OCI-LY7 (cell line): ENCODE data around the gene SLC25A13. TPM values are rescaled to one million over a fixed set of nuclear protein-coding genes. Genes with fewer than 3 reads are reported as not detected.

Experiments used
- BruUV-seq: library from RNA; stranded (reverse); fragments of 400-500 nt; replicated peaks from 2 replicates; lab custom pipeline; 2021; lab: Mats Ljungman, UMichigan
- CTCF ChIA-PET: fragments of 300-600 bp; sonication (Branson Sonifier 250); formaldehyde crosslinking; loops from one replicate; lab custom pipeline; 2022; ENCODE audit warnings: antibody characterized with exemption; ENCODE audit not compliant: unreplicated experiment; lab: Charles Lee
- POLR2A ChIA-PET: fragments of 300-600 bp; sonication (Branson Sonifier 250); formaldehyde crosslinking; loops from one replicate; lab custom pipeline; 2022; ENCODE audit warnings: antibody characterized with exemption; lab: Charles Lee
- DNase-seq: peaks from one replicate; pipeline ENCODE4 v3.0.0-alpha.2; 2015; ENCODE audit warnings: low spot score
- H2AFZ ChIP-seq: fragments of 200-600 bp; sonication (generic), shearing (Covaris generic); 2 replicates; pipeline ENCODE4 v1.6.1; 2014; ENCODE audit warnings: mild to moderate bottlenecking, antibody characterized with exemption, low read length, moderate library complexity
- H3K27ac ChIP-seq: fragments of 200-600 bp; sonication (generic); 2 replicates; pipeline ENCODE4 v1.5.1; 2014; ENCODE audit warnings: mixed run types, low read depth, mild to moderate bottlenecking, moderate library complexity, low read length, inconsistent platforms; ENCODE audit not compliant: poor library complexity, severe bottlenecking
- H3K36me3 ChIP-seq: fragments of 200-600 bp; sonication (generic); 2 replicates; pipeline ENCODE4 v1.6.1; 2014; ENCODE audit warnings: mild to moderate bottlenecking, antibody characterized with exemption, low read length, moderate library complexity, mixed read lengths; ENCODE audit not compliant: insufficient read depth
- H3K4me1 ChIP-seq: fragments of 200-600 bp; sonication (generic); 2 replicates; pipeline ENCODE4 v1.5.1; 2014; ENCODE audit warnings: mild to moderate bottlenecking, low read length; ENCODE audit not compliant: insufficient read depth, poor library complexity, severe bottlenecking
- H3K4me2 ChIP-seq: fragments of 200-600 bp; sonication (generic); 2 replicates; pipeline ENCODE4 v1.6.1; 2014; ENCODE audit warnings: mild to moderate bottlenecking, low read length
- H3K4me3 ChIP-seq: fragments of 200-600 bp; sonication (generic); 2 replicates; pipeline ENCODE4 v1.5.1; 2014; ENCODE audit warnings: mild to moderate bottlenecking, low read depth, low read length; ENCODE audit not compliant: poor library complexity, severe bottlenecking
- H3K79me2 ChIP-seq: fragments of 200-600 bp; sonication (generic); 2 replicates; pipeline ENCODE4 v1.6.1; 2016; ENCODE audit warnings: low read depth, mild to moderate bottlenecking, low read length, moderate library complexity, mixed read lengths; ENCODE audit not compliant: insufficient read depth
- H3K9me2 ChIP-seq: fragments of 200-600 bp; sonication (generic); 2 replicates; pipeline ENCODE4 v1.6.1; 2016; ENCODE audit warnings: mild to moderate bottlenecking, low read length, mixed read lengths; ENCODE audit not compliant: insufficient read depth
- H3K9me3 ChIP-seq: fragments of 200-600 bp; sonication (generic); 2 replicates; pipeline ENCODE4 v1.6.1; 2014; ENCODE audit warnings: mild to moderate bottlenecking, mixed run types, low read length, mixed read lengths
- H4K20me1 ChIP-seq: fragments of 200-600 bp; sonication (generic); 2 replicates; pipeline ENCODE4 v1.6.1; 2014; ENCODE audit warnings: mild to moderate bottlenecking, antibody characterized with exemption, low read length, moderate library complexity, mixed read lengths; ENCODE audit not compliant: insufficient read depth
- CTCF ChIP-seq: fragments of 200-600 bp; sonication (generic); conservative IDR thresholded peaks from 2 replicates; pipeline ENCODE4 v1.5.1; 2014; ENCODE audit warnings: mild to moderate bottlenecking, antibody characterized with exemption, low read length, moderate library complexity, mixed read lengths
- EZH2phosphoT487 ChIP-seq: fragments of 200-600 bp; sonication (generic); IDR thresholded peaks from 2 replicates; pipeline ENCODE4 v1.6.1; 2018; ENCODE audit warnings: low read depth, borderline replicate concordance, mild to moderate bottlenecking, mixed run types, antibody characterized with exemption, low read length, moderate library complexity, mixed read lengths
- intact Hi-C: fragments of 100-400 bp; cut with micrococcal nuclease; formaldehyde crosslinking; loops from one replicate; pipeline ENCODE4 v1.10.0; 2022; ENCODE audit not compliant: unreplicated experiment
- total RNA-seq, 2 experiments: library from RNA; depleted of rRNA in 1 of 2; stranded (reverse); fragments of >200 nt in 1 of 2; shearing (Covaris generic) in 1 of 2; gene quantifications; 2 replicates each; pipeline ENCODE4 v1.2.3, GENCODE V29; 2014 to 2022

SLC25A13 gene
- total RNA-seq, 2 experiments from 2014 or later: 0.63 TPM; not detected in 1

GRCh38 chr7:96221888-96222287, 100.0 kb downstream of the SLC25A13 start:
- POLR2A ChIA-PET: interaction anchor here (0.5 kb wide), 1 partner anchor 1389 kb away, joined by 3 read pairs; no protein-coding TSS in a partner anchor
- no peak for DNase-seq
- H3K4me3 ChIP-seq: no peak overlapping the region
- H3K9me3 ChIP-seq: no peaks in the 10 kb centered on the region
- no peak for TF ChIP-seq CTCF
- TF ChIP-seq EZH2phosphoT487: no peak
- H3K4me1 ChIP-seq: no peaks in the 10 kb centered on the region
- no peaks in the 10 kb centered on the region for H3K79me2 ChIP-seq
- CTCF ChIA-PET: no interaction called here
- no peaks in the 10 kb centered on the region for H4K20me1 ChIP-seq
- intact Hi-C loops: no loop called here
- no peaks in the 10 kb centered on the region for H3K36me3 ChIP-seq
- H3K27ac ChIP-seq: no peak overlapping the region
- H3K4me2 ChIP-seq: no peak overlapping the region
- H3K9me2 ChIP-seq: no peaks in the 10 kb centered on the region
- BruUV-seq: no TSS peak
- H2AFZ ChIP-seq: no peak overlapping the region

DNA sequence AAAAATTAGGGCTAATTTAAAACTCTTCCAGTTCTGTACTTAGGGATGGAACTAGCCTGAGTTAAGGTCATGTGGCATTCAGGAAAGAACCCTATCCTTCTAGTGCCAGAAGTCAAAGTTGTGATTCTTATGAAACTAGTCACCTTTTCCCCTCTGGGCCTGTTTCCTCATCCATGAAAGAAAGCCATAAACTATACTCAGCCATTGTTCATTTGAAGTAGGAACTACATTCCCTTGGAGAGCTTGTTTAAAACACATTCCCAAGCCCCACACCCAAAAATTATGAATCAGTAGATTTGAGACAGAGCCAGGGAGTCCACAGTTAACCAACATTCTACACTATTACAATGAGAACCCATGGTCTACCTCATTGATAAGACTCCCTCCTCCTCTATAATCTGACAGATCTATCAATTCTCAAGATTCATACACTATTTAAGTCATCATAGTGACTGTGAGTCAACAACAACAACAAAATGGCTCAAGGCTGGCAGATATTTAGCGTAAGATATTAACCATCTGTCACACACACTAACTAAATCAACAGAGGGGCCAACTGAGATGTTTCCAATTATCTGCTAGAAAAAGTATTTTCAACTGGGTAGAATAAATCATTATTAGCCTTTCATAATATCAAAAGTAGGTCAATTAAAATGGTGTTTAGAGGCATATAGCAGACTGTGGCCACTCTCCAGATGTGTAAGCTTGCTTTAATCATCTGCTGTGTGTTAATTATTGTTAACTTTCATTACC, 102.3 kb downstream of the SLC25A13 start:
- intact Hi-C loops: no loop called here
- ChIA-PET CTCF (no interaction called here), POLR2A (no interaction called here)
- no peak overlapping the region for H3K4me2 ChIP-seq
- H3K9me3 ChIP-seq: no peaks in the 10 kb centered on the region
- no peaks in the 10 kb centered on the region for H3K9me2 ChIP-seq
- no peak for DNase-seq
- H3K4me3 ChIP-seq: no peak overlapping the region
- no peaks in the 10 kb centered on the region for H3K79me2 ChIP-seq
- no peaks in the 10 kb centered on the region for H4K20me1 ChIP-seq
- H3K27ac ChIP-seq: no peak overlapping the region
- H3K4me1 ChIP-seq: no peaks in the 10 kb centered on the region
- no TSS peak for BruUV-seq
- TF ChIP-seq EZH2phosphoT487 (no peak), CTCF (no peak)
- H2AFZ ChIP-seq: no peak overlapping the region
- no peaks in the 10 kb centered on the region for H3K36me3 ChIP-seq

DNA sequence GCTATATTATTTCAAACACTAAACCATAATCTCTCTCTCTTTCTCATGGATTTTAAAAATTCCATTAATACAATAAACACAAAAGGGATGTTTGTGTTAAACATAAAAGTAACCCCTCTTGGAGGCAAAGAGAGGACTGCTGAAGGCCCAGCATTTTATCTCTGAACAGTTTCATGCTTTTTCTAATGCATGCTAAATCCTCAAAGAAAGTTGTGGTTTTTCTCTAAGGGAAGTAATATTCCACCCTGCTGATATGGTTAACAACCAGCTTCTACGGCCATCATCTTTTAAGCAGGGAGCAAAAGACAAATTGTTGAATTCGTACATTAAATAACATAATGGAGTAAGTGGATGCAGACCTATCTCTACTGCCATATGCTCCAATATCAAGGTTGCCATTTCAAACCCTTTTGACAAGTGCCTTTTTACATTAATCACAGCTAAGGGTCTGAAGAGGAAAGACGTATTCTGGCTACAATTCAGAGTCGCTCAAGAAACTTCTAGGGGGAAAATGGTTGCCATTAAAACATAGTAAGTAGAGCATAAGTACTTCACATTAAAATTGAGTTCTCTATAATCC, 103.1 kb downstream of the SLC25A13 start:
- no TSS peak for BruUV-seq
- H3K9me3 ChIP-seq: no peaks in the 10 kb centered on the region
- no peak for DNase-seq
- no peaks in the 10 kb centered on the region for H3K9me2 ChIP-seq
- no peak overlapping the region for H3K4me2 ChIP-seq
- H2AFZ ChIP-seq: no peak overlapping the region
- TF ChIP-seq CTCF: no peak
- no peak for TF ChIP-seq EZH2phosphoT487
- H3K36me3 ChIP-seq: no peaks in the 10 kb centered on the region
- no peaks in the 10 kb centered on the region for H4K20me1 ChIP-seq
- intact Hi-C loops: no loop called here
- no peak overlapping the region for H3K4me3 ChIP-seq
- ChIA-PET CTCF (no interaction called here), POLR2A (no interaction called here)
- no peaks in the 10 kb centered on the region for H3K4me1 ChIP-seq
- no peak overlapping the region for H3K27ac ChIP-seq
- no peaks in the 10 kb centered on the region for H3K79me2 ChIP-seq
